Measurements from ENCODE around the gene MTHFD1L.

MTHFD1L gene

GRCh38 chr6:151069641-151070040 lies 204.1 kb downstream of the MTHFD1L start:
- H3K4me3 ChIP-seq (ENCODE audit: low read depth, low read length) = no peak overlapping the region
- no peak for DNase-seq (ENCODE audit: low read depth)
- TF ChIP-seq CTCF (IDR thresholded peaks at IDR 0.05; ENCODE audit: control insufficient read depth, extremely low read depth, insufficient read depth) = no peak

- no peak overlapping the region for H3K4me3 ChIP-seq (ENCODE audit: low read depth, low read length)
- no peak for DNase-seq (ENCODE audit: low read depth)
- no peak for TF ChIP-seq CTCF (IDR thresholded peaks at IDR 0.05; ENCODE audit: control insufficient read depth, extremely low read depth, insufficient read depth)
Observed at GRCh38 chr6:151070631-151071051, 205.1 kb downstream of the MTHFD1L start.

- no peak for DNase-seq (ENCODE audit: low read depth)
- no peak overlapping the region for H3K4me3 ChIP-seq (ENCODE audit: low read depth, low read length)
- TF ChIP-seq CTCF (IDR thresholded peaks at IDR 0.05; ENCODE audit: control insufficient read depth, extremely low read depth, insufficient read depth) = no peak
Observed at GRCh38 chr6:151071295-151071694, 205.8 kb downstream of the MTHFD1L start.

- no peak for DNase-seq (ENCODE audit: low read depth)
- TF ChIP-seq CTCF (IDR thresholded peaks at IDR 0.05; ENCODE audit: control insufficient read depth, extremely low read depth, insufficient read depth) = no peak
- no peak overlapping the region for H3K4me3 ChIP-seq (ENCODE audit: low read depth, low read length)
Observed at GRCh38 chr6:151073146-151073545, 207.6 kb downstream of the MTHFD1L start.

- H3K4me3 ChIP-seq (ENCODE audit: low read depth, low read length) = no peak overlapping the region
- TF ChIP-seq CTCF (IDR thresholded peaks at IDR 0.05; ENCODE audit: control insufficient read depth, extremely low read depth, insufficient read depth) = no peak
- no peak for DNase-seq (ENCODE audit: low read depth)
Observed at GRCh38 chr6:151073701-151074100, 208.2 kb downstream of the MTHFD1L start.

GRCh38 chr6:151075005-151075404 lies 209.5 kb downstream of the MTHFD1L start:
- DNase-seq (ENCODE audit: low read depth) = no peak
- no peak overlapping the region for H3K4me3 ChIP-seq (ENCODE audit: low read depth, low read length)
- no peak for TF ChIP-seq CTCF (IDR thresholded peaks at IDR 0.05; ENCODE audit: control insufficient read depth, extremely low read depth, insufficient read depth)

GRCh38 chr6:151075527-151075926 lies 210.0 kb downstream of the MTHFD1L start:
- H3K4me3 ChIP-seq (ENCODE audit: low read depth, low read length) = no peak overlapping the region
- TF ChIP-seq CTCF (IDR thresholded peaks at IDR 0.05; ENCODE audit: control insufficient read depth, extremely low read depth, insufficient read depth) = no peak
- DNase-seq (ENCODE audit: low read depth) = no peak

All from LNCaP clone FGC (cell line).